T-helper 17 cell (primary cell): Measurements from ENCODE around the gene RPL3. TPM values are rescaled to one million over a fixed set of nuclear protein-coding genes. Genes with fewer than 3 reads are reported as not detected.

Experiments used
- ATAC-seq: fragments of 150-1000 bp; cut with Tn5 transposase; 2 replicates; pipeline ENCODE4 v1.10.0; 2021; ENCODE audit warnings: mild to moderate bottlenecking, moderate library complexity
- DNase-seq, 3 donors: peaks; one replicate each; pipeline versions ENCODE4 v3.0.0 to v3.0.0-alpha.2; 2020 to 2021
- H3K9me3 ChIP-seq: one replicate; pipeline ENCODE4 v1.7.0; 2013; ENCODE audit warnings: low read length, mild to moderate bottlenecking; ENCODE audit not compliant: control insufficient read depth, poor library complexity, severe bottlenecking
- H3K27ac Mint-ChIP-seq: one replicate; pipeline ENCODE4 v1.8.0; 2022; ENCODE audit warnings: mild to moderate bottlenecking, moderate library complexity, mixed read lengths
- H3K27me3 Mint-ChIP-seq: one replicate; pipeline ENCODE4 v1.8.0; 2022; ENCODE audit warnings: mixed read lengths
- H3K36me3 Mint-ChIP-seq: one replicate; pipeline ENCODE4 v1.8.0; 2022; ENCODE audit warnings: low read depth, mixed read lengths
- H3K4me1 Mint-ChIP-seq: one replicate; pipeline ENCODE4 v1.8.0; 2022; ENCODE audit warnings: mild to moderate bottlenecking, mixed read lengths
- H3K4me3 Mint-ChIP-seq: one replicate; pipeline ENCODE4 v1.8.0; 2022; ENCODE audit warnings: mild to moderate bottlenecking, moderate library complexity, mixed read lengths
- total RNA-seq, 4 donors: library from RNA in 2 of 4; stranded (reverse) in 2 of 4; gene quantifications; one replicate each; pipeline ENCODE4 v1.2.3 and lab custom pipeline; 2022 to 2026

The RPL3 gene
- total RNA-seq, 2 donors from 2014 or later, result 3,215 to 3,260 TPM

GRCh38 chr22:39275814-39276439 lies 43.5 kb downstream of the RPL3 start:
- Mint-ChIP-seq H3K27ac (no peak overlapping the region), H3K4me1 (no peaks in the 10 kb centered on the region), H3K27me3 (peaks cover 5% of the 10 kb centered on the region), H3K36me3 (peaks cover 2% of the 10 kb centered on the region), H3K4me3 (no peak overlapping the region)
- no peak for ATAC-seq
- no peak for DNase-seq
- H3K9me3 ChIP-seq, result no peaks in the 10 kb centered on the region

- H3K36me3 Mint-ChIP-seq, result peaks cover 2% of the 10 kb centered on the region
- no peak overlapping the region for H3K4me3 Mint-ChIP-seq
- H3K4me1 Mint-ChIP-seq, result no peaks in the 10 kb centered on the region
Measured at GRCh38 chr22:39273950-39274887, 45.2 kb downstream of the RPL3 start.

GRCh38 chr22:39270792-39271191 lies 48.6 kb downstream of the RPL3 start:
- no peaks in the 10 kb centered on the region for H3K27me3 Mint-ChIP-seq

More at GRCh38 chr22:39273950-39274887, 45.2 kb downstream of the RPL3 start:
- no peaks in the 10 kb centered on the region for H3K9me3 ChIP-seq
- ATAC-seq, result no peak
- Mint-ChIP-seq H3K27me3 (peaks cover 5% of the 10 kb centered on the region), H3K27ac (no peak overlapping the region)
- DNase-seq, result no peak

GRCh38 chr22:39270280-39270679 lies 49.1 kb downstream of the RPL3 start:
- DNase-seq, result no peak
- Mint-ChIP-seq H3K36me3 (peaks cover 2% of the 10 kb centered on the region), H3K27ac (no peak overlapping the region), H3K27me3 (no peaks in the 10 kb centered on the region), H3K4me1 (peaks cover 2% of the 10 kb centered on the region), H3K4me3 (no peak overlapping the region)
- H3K9me3 ChIP-seq, result no peaks in the 10 kb centered on the region
- no peak for ATAC-seq

More at GRCh38 chr22:39270792-39271191, 48.6 kb downstream of the RPL3 start:
- Mint-ChIP-seq H3K4me3 (no peak overlapping the region), H3K4me1 (peaks cover 2% of the 10 kb centered on the region), H3K27ac (no peak overlapping the region), H3K36me3 (peaks cover 2% of the 10 kb centered on the region)
- DNase-seq (no peak), ATAC-seq (no peak)
- no peaks in the 10 kb centered on the region for H3K9me3 ChIP-seq

GRCh38 chr22:39269095-39269790 lies 50.2 kb downstream of the RPL3 start:
- ATAC-seq (no peak), DNase-seq (no peak)
- Mint-ChIP-seq H3K4me3 (no peak overlapping the region), H3K36me3 (peaks cover 2% of the 10 kb centered on the region), H3K27ac (no peak overlapping the region), H3K4me1 (peaks cover 2% of the 10 kb centered on the region), H3K27me3 (no peaks in the 10 kb centered on the region)
- H3K9me3 ChIP-seq, result no peaks in the 10 kb centered on the region

- ATAC-seq (no peak), DNase-seq (no peak)
- no peaks in the 10 kb centered on the region for H3K27me3 Mint-ChIP-seq
- H3K4me1 Mint-ChIP-seq, result peaks cover 2% of the 10 kb centered on the region
- H3K4me3 Mint-ChIP-seq, result no peak overlapping the region
- no peaks in the 10 kb centered on the region for H3K9me3 ChIP-seq
- H3K27ac Mint-ChIP-seq, result no peak overlapping the region
- H3K36me3 Mint-ChIP-seq, result peaks cover 2% of the 10 kb centered on the region
Measured at GRCh38 chr22:39268645-39269044, 50.8 kb downstream of the RPL3 start.

GRCh38 chr22:39267974-39268373 lies 51.4 kb downstream of the RPL3 start:
- Mint-ChIP-seq H3K4me1 (peaks cover 2% of the 10 kb centered on the region), H3K27ac (no peak overlapping the region), H3K4me3 (no peak overlapping the region), H3K27me3 (no peaks in the 10 kb centered on the region), H3K36me3 (peaks cover 2% of the 10 kb centered on the region)
- ATAC-seq (no peak), DNase-seq (no peak)
- no peaks in the 10 kb centered on the region for H3K9me3 ChIP-seq

GRCh38 chr22:39266398-39267030 lies 52.9 kb downstream of the RPL3 start:
- Mint-ChIP-seq H3K36me3 (peaks cover 2% of the 10 kb centered on the region), H3K4me3 (peak overlapping the region; percentile 45), H3K27me3 (no peaks in the 10 kb centered on the region), H3K27ac (no peak overlapping the region), H3K4me1 (peaks cover 2% of the 10 kb centered on the region)
- no peak for ATAC-seq
- no peaks in the 10 kb centered on the region for H3K9me3 ChIP-seq
- no peak for DNase-seq

- Mint-ChIP-seq H3K27ac (no peak overlapping the region), H3K4me1 (peaks cover 2% of the 10 kb centered on the region), H3K36me3 (peaks cover 2% of the 10 kb centered on the region), H3K27me3 (no peaks in the 10 kb centered on the region), H3K4me3 (no peak overlapping the region)
- no peaks in the 10 kb centered on the region for H3K9me3 ChIP-seq
- ATAC-seq (no peak), DNase-seq (no peak)
Measured at GRCh38 chr22:39265143-39265886, 54.1 kb downstream of the RPL3 start.

- H3K27ac Mint-ChIP-seq, result no peak overlapping the region
- no peaks in the 10 kb centered on the region for H3K9me3 ChIP-seq
- no peaks in the 10 kb centered on the region for H3K27me3 Mint-ChIP-seq
- peaks cover 2% of the 10 kb centered on the region for H3K36me3 Mint-ChIP-seq
- ATAC-seq (no peak), DNase-seq (no peak)
- peaks cover 2% of the 10 kb centered on the region for H3K4me1 Mint-ChIP-seq
- no peak overlapping the region for H3K4me3 Mint-ChIP-seq
Measured at GRCh38 chr22:39264349-39265038, 54.9 kb downstream of the RPL3 start.

GRCh38 chr22:39263626-39264348 lies 55.6 kb downstream of the RPL3 start:
- Mint-ChIP-seq H3K4me1 (peaks cover 2% of the 10 kb centered on the region), H3K4me3 (no peak overlapping the region), H3K27ac (no peak overlapping the region), H3K36me3 (peaks cover 2% of the 10 kb centered on the region), H3K27me3 (no peaks in the 10 kb centered on the region)
- ATAC-seq (no peak), DNase-seq (no peak)
- no peaks in the 10 kb centered on the region for H3K9me3 ChIP-seq
